Chondrocyte (in vitro differentiated cells): Measurements from ENCODE around the gene NEDD4L. TPM values are rescaled to one million over a fixed set of nuclear protein-coding genes. Genes with fewer than 3 reads are reported as not detected.

Experiments
- DNase-seq: peaks from one replicate; pipeline ENCODE4 v3.0.0; 2021; ENCODE audit warnings: mixed read lengths, low spot score
- H3K27ac Mint-ChIP-seq: one replicate; pipeline ENCODE4 v1.8.0; 2021; ENCODE audit warnings: mild to moderate bottlenecking, moderate library complexity, mixed read lengths; ENCODE audit not compliant: unreplicated experiment
- H3K27me3 Mint-ChIP-seq: 2 replicates; pipeline ENCODE4 v1.8.0; 2021; ENCODE audit warnings: low read depth, mixed read lengths
- H3K36me3 Mint-ChIP-seq: 2 replicates; pipeline ENCODE4 v1.8.0; 2021; ENCODE audit warnings: low read depth, mixed read lengths
- H3K4me1 Mint-ChIP-seq: 2 replicates; pipeline ENCODE4 v1.8.0; 2021; ENCODE audit warnings: low read depth, mild to moderate bottlenecking, mixed read lengths
- H3K4me3 Mint-ChIP-seq: one replicate; pipeline ENCODE4 v1.8.0; 2021; ENCODE audit warnings: mild to moderate bottlenecking, moderate library complexity, mixed read lengths; ENCODE audit not compliant: unreplicated experiment
- H3K9me3 Mint-ChIP-seq: 2 replicates; pipeline ENCODE4 v1.8.0; 2021; ENCODE audit warnings: low read depth, mixed read lengths
- CTCF ChIP-seq: fragments of 200-600 bp; sonication (generic); IDR thresholded peaks from 2 replicates; pipeline ENCODE4 v1.5.0; 2021; ENCODE audit warnings: antibody characterized with exemption, mild to moderate bottlenecking, moderate library complexity
- total RNA-seq: library from RNA; stranded (reverse); gene quantifications from 3 replicates; pipeline ENCODE4 v1.2.1, GENCODE V29; 2021

Gene NEDD4L
- total RNA-seq, 1 donor from 2014 or later: 25.8 TPM

- H3K4me1 Mint-ChIP-seq: peaks cover 26% of the 10 kb centered on the region
- H3K27me3 Mint-ChIP-seq: no peaks in the 10 kb centered on the region
- peaks cover 3% of the 10 kb centered on the region for H3K9me3 Mint-ChIP-seq
- no peak overlapping the region for H3K4me3 Mint-ChIP-seq
- DNase-seq: no peak
- H3K27ac Mint-ChIP-seq: no peak overlapping the region
- H3K36me3 Mint-ChIP-seq: peaks cover 2% of the 10 kb centered on the region
- TF ChIP-seq CTCF: no peak
Measured at GRCh38 chr18:58302811-58303210, 258.8 kb downstream of the NEDD4L start.

GRCh38 chr18:58303363-58303762 is 259.3 kb downstream of the NEDD4L start:
- Mint-ChIP-seq H3K4me1 (peaks cover 26% of the 10 kb centered on the region), H3K27me3 (no peaks in the 10 kb centered on the region), H3K36me3 (peaks cover 2% of the 10 kb centered on the region), H3K9me3 (peaks cover 3% of the 10 kb centered on the region), H3K27ac (no peak overlapping the region), H3K4me3 (no peak overlapping the region)
- TF ChIP-seq CTCF: no peak
- DNase-seq: no peak

GRCh38 chr18:58305792-58306191 is 261.8 kb downstream of the NEDD4L start:
- Mint-ChIP-seq H3K9me3 (peaks cover 3% of the 10 kb centered on the region), H3K27me3 (no peaks in the 10 kb centered on the region), H3K4me3 (no peak overlapping the region), H3K36me3 (peaks cover 4% of the 10 kb centered on the region), H3K27ac (no peak overlapping the region), H3K4me1 (peaks cover 16% of the 10 kb centered on the region)
- TF ChIP-seq CTCF: no peak
- DNase-seq: no peak

- Mint-ChIP-seq H3K4me1 (peaks cover 18% of the 10 kb centered on the region), H3K27me3 (no peaks in the 10 kb centered on the region)
Measured at GRCh38 chr18:58307441-58307840, 263.4 kb downstream of the NEDD4L start.

GRCh38 chr18:58308463-58308862 is 264.4 kb downstream of the NEDD4L start:
- Mint-ChIP-seq H3K9me3 (peaks cover 3% of the 10 kb centered on the region), H3K27me3 (no peaks in the 10 kb centered on the region), H3K4me3 (no peak overlapping the region), H3K27ac (no peak overlapping the region), H3K36me3 (peaks cover 4% of the 10 kb centered on the region), H3K4me1 (peaks cover 13% of the 10 kb centered on the region)
- no peak for TF ChIP-seq CTCF
- DNase-seq: no peak

More at GRCh38 chr18:58307441-58307840, 263.4 kb downstream of the NEDD4L start:
- H3K27ac Mint-ChIP-seq: no peak overlapping the region
- H3K36me3 Mint-ChIP-seq: peaks cover 4% of the 10 kb centered on the region
- peaks cover 3% of the 10 kb centered on the region for H3K9me3 Mint-ChIP-seq
- no peak for TF ChIP-seq CTCF
- no peak for DNase-seq
- H3K4me3 Mint-ChIP-seq: no peak overlapping the region
